HEK293 (cell line): ENCODE results near the gene CCBE1.

Experiments
- FEZF1 ChIP-seq: fragments of 450-650 bp; formaldehyde crosslinking; IDR thresholded peaks from 2 replicates; pipeline ENCODE4 v1.5.1; 2016; ENCODE audit warnings: missing biosample characterization, missing genetic modification characterization
- GLIS1 ChIP-seq: fragments of 450-650 bp; formaldehyde crosslinking; IDR thresholded peaks from 2 replicates; pipeline ENCODE4 v1.5.1; 2016; ENCODE audit warnings: missing biosample characterization, missing genetic modification characterization
- KLF16 ChIP-seq: fragments of 450-650 bp; formaldehyde crosslinking; IDR thresholded peaks from 2 replicates; pipeline ENCODE4 v1.5.1; 2017; ENCODE audit warnings: missing biosample characterization, missing genetic modification characterization
- SALL2 ChIP-seq: fragments of 450-650 bp; formaldehyde crosslinking; IDR thresholded peaks from 2 replicates; pipeline ENCODE4 v1.5.0; 2017; ENCODE audit warnings: missing biosample characterization, mild to moderate bottlenecking, missing genetic modification characterization, borderline replicate concordance
- SETDB1 ChIP-seq: IDR thresholded peaks from one replicate; pipeline ENCODE4 v1.6.1; 2017; ENCODE audit warnings: mild to moderate bottlenecking, low read length, moderate library complexity, mixed read lengths; ENCODE audit not compliant: insufficient read length
- TRIM28 ChIP-seq: IDR thresholded peaks from 2 replicates; pipeline ENCODE4 v1.6.1; 2011; ENCODE audit warnings: low read length, control low read depth, borderline replicate concordance
- ZBTB44 ChIP-seq: fragments of 450-650 bp; IDR thresholded peaks from 2 replicates; pipeline ENCODE4 v1.5.1; 2018; ENCODE audit warnings: missing biosample characterization, mild to moderate bottlenecking, missing genetic modification characterization
- ZFP37 ChIP-seq: fragments of 450-650 bp; formaldehyde crosslinking; IDR thresholded peaks from 2 replicates; pipeline ENCODE4 v1.5.1; 2016; ENCODE audit warnings: missing biosample characterization, missing genetic modification characterization
- ZIC2 ChIP-seq: fragments of 450-650 bp; formaldehyde crosslinking; IDR thresholded peaks from 2 replicates; pipeline ENCODE4 v1.5.1; 2016; ENCODE audit warnings: missing biosample characterization, missing genetic modification characterization
- ZNF112 ChIP-seq: fragments of 450-650 bp; formaldehyde crosslinking; IDR thresholded peaks from 2 replicates; pipeline ENCODE4 v1.5.0; 2017; ENCODE audit warnings: missing biosample characterization, missing genetic modification characterization
- ZNF155 ChIP-seq: fragments of 450-650 bp; formaldehyde crosslinking; IDR thresholded peaks from 2 replicates; pipeline ENCODE4 v1.5.1; 2016; ENCODE audit warnings: missing biosample characterization, missing genetic modification characterization
- ZNF175 ChIP-seq: fragments of 450-650 bp; formaldehyde crosslinking; IDR thresholded peaks from 2 replicates; pipeline ENCODE4 v1.5.1; 2016; ENCODE audit warnings: missing biosample characterization, missing genetic modification characterization
- ZNF274 ChIP-seq, 2 experiments: fragments of 200-500 bp in 1 of 2; fragments of 450-650 bp in 1 of 2; sonication (Bioruptor generic) in 1 of 2; formaldehyde crosslinking in 1 of 2; IDR thresholded peaks; 2 replicates each; pipeline versions ENCODE4 v1.5.1 to v1.6.1; 2014 to 2016; ENCODE audit warnings: borderline replicate concordance in 1 of 2, inconsistent platforms in 1 of 2, low read length in 1 of 2, missing biosample characterization in 1 of 2, missing genetic modification characterization in 1 of 2
- ZNF404 ChIP-seq: fragments of 450-650 bp; formaldehyde crosslinking; IDR thresholded peaks from 2 replicates; pipeline ENCODE4 v1.5.1; 2017; ENCODE audit warnings: missing biosample characterization, missing genetic modification characterization
- ZNF426 ChIP-seq: fragments of 450-650 bp; formaldehyde crosslinking; IDR thresholded peaks from 2 replicates; pipeline ENCODE4 v1.5.1; 2017; ENCODE audit warnings: missing biosample characterization, missing genetic modification characterization, mild to moderate bottlenecking, inconsistent platforms, moderate library complexity
- ZNF501 ChIP-seq: fragments of 450-650 bp; formaldehyde crosslinking; IDR thresholded peaks from 2 replicates; pipeline ENCODE4 v1.5.1; 2016; ENCODE audit warnings: missing biosample characterization, missing genetic modification characterization
- ZNF521 ChIP-seq: fragments of 450-650 bp; formaldehyde crosslinking; IDR thresholded peaks from 2 replicates; pipeline ENCODE4 v1.5.1; 2017; ENCODE audit warnings: missing biosample characterization, mild to moderate bottlenecking, missing genetic modification characterization
- ZNF530 ChIP-seq: fragments of 450-650 bp; formaldehyde crosslinking; IDR thresholded peaks from 2 replicates; pipeline ENCODE4 v1.5.1; 2016; ENCODE audit warnings: low read depth, missing biosample characterization, missing genetic modification characterization
- ZNF555 ChIP-seq: fragments of 450-650 bp; formaldehyde crosslinking; conservative IDR thresholded peaks from 2 replicates; pipeline ENCODE4 v1.5.1; 2017; ENCODE audit warnings: missing biosample characterization, mild to moderate bottlenecking, missing genetic modification characterization, inconsistent platforms
- ZNF561 ChIP-seq: fragments of 450-650 bp; IDR thresholded peaks from 2 replicates; pipeline ENCODE4 v1.5.1; 2018; ENCODE audit warnings: missing biosample characterization, missing genetic modification characterization, borderline replicate concordance
- ZNF626 ChIP-seq: fragments of 450-650 bp; sonication (Bioruptor Pico); formaldehyde crosslinking; IDR thresholded peaks from 2 replicates; pipeline ENCODE4 v1.5.1; 2018; ENCODE audit warnings: missing biosample characterization, missing genetic modification characterization, inconsistent platforms
- ZNF654 ChIP-seq: fragments of 450-650 bp; formaldehyde crosslinking; IDR thresholded peaks from 2 replicates; pipeline ENCODE4 v1.5.1; 2016; ENCODE audit warnings: low read depth, missing biosample characterization, missing genetic modification characterization
- ZNF747 ChIP-seq: fragments of 450-650 bp; formaldehyde crosslinking; IDR thresholded peaks from 2 replicates; pipeline ENCODE4 v1.5.1; 2016; ENCODE audit warnings: missing biosample characterization, missing genetic modification characterization
- ZNF785 ChIP-seq: fragments of 450-650 bp; formaldehyde crosslinking; IDR thresholded peaks from 2 replicates; pipeline ENCODE4 v1.5.1; 2016; ENCODE audit warnings: missing biosample characterization, missing genetic modification characterization
- ZNF792 ChIP-seq: fragments of 450-650 bp; formaldehyde crosslinking; IDR thresholded peaks from 2 replicates; pipeline ENCODE4 v1.5.1; 2016; ENCODE audit warnings: missing biosample characterization, missing genetic modification characterization
- ZSCAN4 ChIP-seq: fragments of 450-650 bp; formaldehyde crosslinking; IDR thresholded peaks from 2 replicates; pipeline ENCODE4 v1.5.1; 2017; ENCODE audit warnings: missing biosample characterization, missing genetic modification characterization
- TF ChIP-seq, protein P1 (sequence below): fragments of 450-650 bp; formaldehyde crosslinking; IDR thresholded peaks from 2 replicates; pipeline ENCODE4 v1.5.1; 2016; ENCODE audit warnings: missing biosample characterization, missing genetic modification characterization, borderline replicate concordance
- TF ChIP-seq, protein P2 (sequence below): fragments of 450-650 bp; formaldehyde crosslinking; IDR thresholded peaks from 2 replicates; pipeline ENCODE4 v1.5.1; 2016; ENCODE audit warnings: missing biosample characterization, missing genetic modification characterization
- TF ChIP-seq, protein P3 (sequence below): fragments of 450-650 bp; formaldehyde crosslinking; IDR thresholded peaks from 2 replicates; pipeline ENCODE4; 2016; ENCODE audit warnings: missing biosample characterization, missing genetic modification characterization
- TF ChIP-seq, protein P4 (sequence below): fragments of 450-650 bp; formaldehyde crosslinking; IDR thresholded peaks from 2 replicates; pipeline ENCODE4 v1.5.1; 2016; ENCODE audit warnings: missing biosample characterization, missing genetic modification characterization
- TF ChIP-seq, protein P5 (sequence below): sonication (generic); formaldehyde crosslinking; IDR thresholded peaks from 2 replicates; pipeline ENCODE4 v1.8.1; 2022; ENCODE audit warnings: mild to moderate bottlenecking, moderate library complexity, missing genetic modification reagents

CCBE1 gene

DNA sequence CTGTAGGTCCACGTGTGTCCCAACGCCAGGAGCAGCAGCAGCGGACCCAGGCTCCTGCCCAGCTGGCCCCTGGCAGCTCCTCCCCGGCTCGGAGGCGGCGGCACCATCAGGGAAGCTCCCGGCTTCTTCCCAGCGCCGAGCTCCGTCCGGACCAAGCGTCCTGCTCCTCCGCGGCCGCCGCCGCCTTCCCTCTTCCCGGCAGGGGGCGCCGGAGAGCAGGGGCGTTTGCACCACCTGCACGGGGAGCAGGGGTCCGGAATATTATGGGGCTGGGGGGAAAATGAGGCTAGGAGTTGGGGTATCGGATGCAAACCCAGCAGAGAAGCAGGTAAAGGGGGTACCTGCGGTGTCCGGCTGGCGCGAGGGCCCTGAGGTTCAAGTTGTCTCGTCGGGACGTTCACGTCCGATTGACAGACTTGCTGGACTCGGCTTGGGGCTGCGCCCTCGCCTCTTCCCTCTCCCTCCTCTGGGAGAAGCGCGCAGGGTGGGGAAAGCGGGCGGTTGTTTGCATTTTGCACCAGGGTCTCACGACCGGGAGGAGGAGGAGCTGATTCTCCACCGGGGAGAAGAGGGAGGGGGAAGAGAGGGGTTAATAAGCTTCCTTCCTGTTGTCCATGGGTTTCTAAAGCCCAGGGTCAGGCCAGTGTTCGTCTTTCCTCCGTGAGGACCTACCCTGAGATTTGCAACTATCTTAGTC, at the start of gene CCBE1 (continued):
- TF ChIP-seq, protein P1, sequence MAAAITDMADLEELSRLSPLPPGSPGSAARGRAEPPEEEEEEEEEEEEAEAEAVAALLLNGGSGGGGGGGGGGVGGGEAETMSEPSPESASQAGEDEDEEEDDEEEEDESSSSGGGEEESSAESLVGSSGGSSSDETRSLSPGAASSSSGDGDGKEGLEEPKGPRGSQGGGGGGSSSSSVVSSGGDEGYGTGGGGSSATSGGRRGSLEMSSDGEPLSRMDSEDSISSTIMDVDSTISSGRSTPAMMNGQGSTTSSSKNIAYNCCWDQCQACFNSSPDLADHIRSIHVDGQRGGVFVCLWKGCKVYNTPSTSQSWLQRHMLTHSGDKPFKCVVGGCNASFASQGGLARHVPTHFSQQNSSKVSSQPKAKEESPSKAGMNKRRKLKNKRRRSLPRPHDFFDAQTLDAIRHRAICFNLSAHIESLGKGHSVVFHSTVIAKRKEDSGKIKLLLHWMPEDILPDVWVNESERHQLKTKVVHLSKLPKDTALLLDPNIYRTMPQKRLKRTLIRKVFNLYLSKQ (tag by site-specific recombination) = no peak
- TF ChIP-seq SETDB1 (no peak), ZNF426 (tag by site-specific recombination) (no peak), ZNF404 (tag by site-specific recombination) (no peak), ZNF112 (tag by site-specific recombination) (no peak), ZNF155 (no peak), ZBTB44 (tag by site-specific recombination) (no peak; the same call in 1 of the 2 replicates), ZNF274 (IDR thresholded peaks at IDR 0.05; ENCODE audit: low read length) (no peak), ZNF274 (tag by site-specific recombination; IDR thresholded peaks at IDR 0.05; ENCODE audit: borderline replicate concordance) (no peak), TRIM28 (no peak), GLIS1 (tag by site-specific recombination) (peak; percentile 37; the same call in 1 of the 2 replicates), ZSCAN4 (no peak), SALL2 (tag by site-specific recombination) (no peak), ZNF501 (tag by site-specific recombination) (no peak; the same call in 1 of the 2 replicates), ZNF555 (no peak), KLF16 (tag by site-specific recombination) (no peak), ZNF561 (tag by site-specific recombination) (no peak), ZNF747 (tag by site-specific recombination) (no peak), ZNF785 (tag by site-specific recombination) (no peak), ZNF175 (tag by site-specific recombination) (no peak), ZNF654 (tag by site-specific recombination) (peak; percentile 17; the same call in 1 of the 2 replicates), ZNF792 (no peak), ZNF521 (tag by site-specific recombination) (no peak), FEZF1 (tag by site-specific recombination) (no peak), ZNF626 (tag by site-specific recombination) (no peak), ZIC2 (tag by site-specific recombination) (no peak), ZNF530 (tag by site-specific recombination) (no peak), ZFP37 (tag by site-specific recombination) (peak; percentile 68; the same call in 1 of the 2 replicates)
- TF ChIP-seq, protein P2, sequence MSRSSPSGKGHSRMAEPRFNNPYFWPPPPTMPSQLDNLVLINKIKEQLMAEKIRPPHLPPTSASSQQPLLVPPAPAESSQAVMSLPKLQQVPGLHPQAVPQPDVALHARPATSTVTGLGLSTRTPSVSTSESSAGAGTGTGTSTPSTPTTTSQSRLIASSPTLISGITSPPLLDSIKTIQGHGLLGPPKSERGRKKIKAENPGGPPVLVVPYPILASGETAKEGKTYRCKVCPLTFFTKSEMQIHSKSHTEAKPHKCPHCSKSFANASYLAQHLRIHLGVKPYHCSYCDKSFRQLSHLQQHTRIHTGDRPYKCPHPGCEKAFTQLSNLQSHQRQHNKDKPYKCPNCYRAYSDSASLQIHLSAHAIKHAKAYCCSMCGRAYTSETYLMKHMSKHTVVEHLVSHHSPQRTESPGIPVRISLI (tag by site-specific recombination) = no peak
- TF ChIP-seq, protein P3, sequence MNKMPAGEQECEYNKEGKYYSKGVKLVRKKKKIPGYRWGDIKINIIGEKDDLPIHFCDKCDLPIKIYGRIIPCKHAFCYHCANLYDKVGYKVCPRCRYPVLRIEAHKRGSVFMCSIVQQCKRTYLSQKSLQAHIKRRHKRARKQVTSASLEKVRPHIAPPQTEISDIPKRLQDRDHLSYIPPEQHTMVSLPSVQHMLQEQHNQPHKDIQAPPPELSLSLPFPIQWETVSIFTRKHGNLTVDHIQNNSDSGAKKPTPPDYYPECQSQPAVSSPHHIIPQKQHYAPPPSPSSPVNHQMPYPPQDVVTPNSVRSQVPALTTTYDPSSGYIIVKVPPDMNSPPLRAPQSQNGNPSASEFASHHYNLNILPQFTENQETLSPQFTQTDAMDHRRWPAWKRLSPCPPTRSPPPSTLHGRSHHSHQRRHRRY = no peak
- TF ChIP-seq, protein P4, sequence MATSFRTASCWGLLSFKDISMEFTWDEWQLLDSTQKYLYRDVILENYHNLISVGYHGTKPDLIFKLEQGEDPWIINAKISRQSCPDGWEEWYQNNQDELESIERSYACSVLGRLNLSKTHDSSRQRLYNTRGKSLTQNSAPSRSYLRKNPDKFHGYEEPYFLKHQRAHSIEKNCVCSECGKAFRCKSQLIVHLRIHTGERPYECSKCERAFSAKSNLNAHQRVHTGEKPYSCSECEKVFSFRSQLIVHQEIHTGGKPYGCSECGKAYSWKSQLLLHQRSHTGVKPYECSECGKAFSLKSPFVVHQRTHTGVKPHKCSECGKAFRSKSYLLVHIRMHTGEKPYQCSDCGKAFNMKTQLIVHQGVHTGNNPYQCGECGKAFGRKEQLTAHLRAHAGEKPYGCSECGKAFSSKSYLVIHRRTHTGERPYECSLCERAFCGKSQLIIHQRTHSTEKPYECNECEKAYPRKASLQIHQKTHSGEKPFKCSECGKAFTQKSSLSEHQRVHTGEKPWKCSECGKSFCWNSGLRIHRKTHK (tag by site-specific recombination) = no peak
- TF ChIP-seq, protein P5, sequence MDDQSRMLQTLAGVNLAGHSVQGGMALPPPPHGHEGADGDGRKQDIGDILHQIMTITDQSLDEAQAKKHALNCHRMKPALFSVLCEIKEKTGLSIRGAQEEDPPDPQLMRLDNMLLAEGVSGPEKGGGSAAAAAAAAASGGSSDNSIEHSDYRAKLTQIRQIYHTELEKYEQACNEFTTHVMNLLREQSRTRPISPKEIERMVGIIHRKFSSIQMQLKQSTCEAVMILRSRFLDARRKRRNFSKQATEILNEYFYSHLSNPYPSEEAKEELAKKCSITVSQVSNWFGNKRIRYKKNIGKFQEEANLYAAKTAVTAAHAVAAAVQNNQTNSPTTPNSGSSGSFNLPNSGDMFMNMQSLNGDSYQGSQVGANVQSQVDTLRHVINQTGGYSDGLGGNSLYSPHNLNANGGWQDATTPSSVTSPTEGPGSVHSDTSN (CRISPR knock-in tag) = no peak
